Skeletal muscle satellite cell (primary cell): ENCODE results near the gene SP2.

Experiments used
- H3K27me3 ChIP-seq: 2 replicates; pipeline ENCODE4 v1.7.0; 2013; ENCODE audit warnings: low read length; ENCODE audit not compliant: control insufficient read depth, insufficient read depth
- H3K36me3 ChIP-seq: 2 replicates; pipeline ENCODE4 v1.7.0; 2013; ENCODE audit warnings: mild to moderate bottlenecking, control low read depth, low read length; ENCODE audit not compliant: insufficient read depth
- H3K4me1 ChIP-seq: 2 replicates; pipeline ENCODE4 v1.7.0; 2013; ENCODE audit warnings: low read length; ENCODE audit not compliant: control insufficient read depth, insufficient read depth
- H3K4me2 ChIP-seq: 2 replicates; pipeline ENCODE4 v1.7.0; 2013; ENCODE audit warnings: mild to moderate bottlenecking, low read length
- H3K4me3 ChIP-seq: 2 replicates; pipeline ENCODE4 v1.7.0; 2013; ENCODE audit warnings: low read length
- H3K9ac ChIP-seq: 2 replicates; pipeline ENCODE4 v1.7.0; 2013; ENCODE audit warnings: mild to moderate bottlenecking, low read depth, low read length, moderate library complexity
- H3K9me3 ChIP-seq: replicated peaks from 2 replicates; pipeline ENCODE4 v1.7.0; 2013; ENCODE audit warnings: mild to moderate bottlenecking, control low read depth, low read length

The SP2 gene

GRCh38 chr17:47978324-47978723 is 82.3 kb downstream of the SP2 start:
- H3K4me3 ChIP-seq: no peak overlapping the region
- no peak overlapping the region for H3K9ac ChIP-seq
- no peaks in the 10 kb centered on the region for H3K9me3 ChIP-seq
- no peak overlapping the region for H3K4me2 ChIP-seq
- peaks cover 51% of the 10 kb centered on the region for H3K36me3 ChIP-seq
- no peaks in the 10 kb centered on the region for H3K4me1 ChIP-seq
- H3K27me3 ChIP-seq: no peaks in the 10 kb centered on the region
